Stimulated activated CD4-positive, alpha-beta T cell treated with anti-CD3 and anti-CD28 coated beads, TNF-alpha, amount 100 ng/mL, for 48 hours (primary cell): ENCODE data around the gene HP.
"Not testable (repeated sequence)": the region's sequence is repeated elsewhere in the genome, so short reads cannot be mapped to it uniquely, and the experiment has no call there.

Experiments used
- DNase-seq, 3 donors: peaks; one replicate each; pipeline ENCODE4 v3.0.0-alpha.2; 2020; ENCODE audit warnings: low read depth in 3 of 3

HP gene

DNA sequence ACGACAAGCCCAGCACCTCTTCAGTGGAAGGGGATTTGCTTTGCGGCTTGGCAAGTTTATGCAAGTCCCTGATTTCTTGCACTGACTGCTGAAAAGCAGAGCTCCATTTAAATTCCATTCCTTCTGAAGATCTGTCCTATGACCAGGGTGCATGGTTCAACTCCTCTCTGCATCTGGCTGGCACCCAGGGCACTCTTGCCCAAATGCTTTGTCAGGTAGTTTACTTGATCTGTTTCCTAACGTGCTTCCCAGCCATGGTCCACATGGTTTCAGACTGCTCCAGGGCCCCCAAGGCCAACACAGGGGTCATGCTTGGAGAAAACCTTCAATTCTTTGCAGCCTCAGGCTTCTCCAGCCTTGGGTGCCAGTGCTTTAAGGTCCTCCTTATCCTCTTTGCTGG lies 11.2 kb upstream of the HP start:
- DNase-seq: no peak

DNA sequence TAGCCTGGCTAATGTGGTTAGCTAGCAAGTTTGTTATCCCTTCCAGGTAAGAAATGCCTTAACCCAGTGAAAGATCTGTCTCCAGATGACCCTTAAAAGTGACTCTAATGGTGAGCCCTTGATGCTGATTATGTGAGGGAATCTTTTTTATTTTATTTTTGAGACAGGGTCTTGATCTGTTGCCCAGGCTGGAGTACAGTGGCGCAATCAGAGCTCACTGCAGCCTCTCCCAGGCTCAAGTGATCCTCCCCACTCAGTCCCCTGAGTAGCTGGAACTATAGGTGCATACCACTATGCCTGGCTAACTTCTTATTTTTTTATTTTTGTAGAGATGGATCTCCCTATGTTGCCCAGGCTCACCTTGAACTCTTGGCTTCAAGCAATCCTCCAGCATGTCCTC lies 10.8 kb upstream of the HP start:
- DNase-seq: no peak

DNA sequence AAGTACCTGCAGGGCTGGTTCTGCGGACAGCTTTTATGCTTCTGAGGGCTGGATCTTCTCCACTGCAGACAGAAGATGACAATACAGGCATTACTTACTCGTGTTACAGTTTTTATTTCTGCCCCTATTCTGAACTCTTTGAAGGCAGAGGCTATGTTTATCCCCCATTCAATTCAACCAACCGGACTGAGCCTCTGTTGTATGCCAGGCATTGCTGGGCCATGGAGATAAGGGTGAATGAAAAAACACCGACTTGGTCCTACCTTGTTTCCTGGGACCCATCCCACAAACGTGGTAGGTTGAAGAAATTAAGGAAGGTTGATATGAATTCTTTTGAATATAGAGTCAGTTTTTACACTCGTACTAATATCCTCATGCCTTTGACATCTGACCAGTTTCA lies 10.0 kb upstream of the HP start:
- DNase-seq: no peak

DNA sequence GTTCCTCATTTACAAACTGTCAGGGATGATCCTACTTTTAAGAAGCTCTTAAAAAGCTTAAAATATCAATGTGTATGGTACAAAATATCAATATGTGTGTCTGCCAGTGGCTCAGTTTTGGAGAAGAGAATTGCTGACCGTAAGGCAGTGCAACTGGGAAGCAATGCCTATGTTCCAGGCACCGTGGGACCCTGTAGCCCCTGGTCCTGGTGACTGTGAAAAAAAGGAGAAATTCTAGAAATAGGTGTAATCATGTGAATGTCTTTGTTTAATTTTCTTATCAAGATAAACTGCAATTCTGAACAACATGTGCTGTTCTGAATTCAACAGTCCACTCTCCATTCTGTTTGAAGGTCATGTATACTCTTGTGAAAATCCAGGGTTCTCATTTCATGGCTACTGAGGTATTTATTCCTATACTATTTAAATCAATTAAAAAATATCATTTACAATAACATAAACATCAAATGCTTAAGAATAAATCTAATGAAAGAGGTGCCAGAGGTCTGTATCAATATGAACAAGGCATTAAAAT lies 9.4 kb upstream of the HP start:
- DNase-seq: no peak

DNA sequence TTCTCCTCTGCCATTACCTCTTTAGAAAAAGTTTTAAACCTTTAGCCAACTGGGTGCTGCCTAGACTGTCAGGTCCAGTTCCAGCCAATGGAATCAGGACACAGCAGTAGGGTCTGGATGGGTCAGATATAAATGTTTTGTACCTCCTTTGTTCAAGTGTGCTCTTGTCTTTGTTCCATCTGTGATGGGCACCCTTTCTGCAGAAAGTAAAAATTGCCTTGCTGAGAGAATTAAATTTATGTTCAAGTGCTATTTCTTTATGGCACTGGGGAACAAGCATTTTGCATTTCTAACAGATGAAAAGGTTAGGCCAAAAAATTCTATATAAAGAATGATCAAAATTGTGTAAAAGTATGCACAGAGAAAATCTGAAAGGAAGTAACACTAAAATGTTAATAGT lies 5.2 kb upstream of the HP start:
- DNase-seq: no peak

DNA sequence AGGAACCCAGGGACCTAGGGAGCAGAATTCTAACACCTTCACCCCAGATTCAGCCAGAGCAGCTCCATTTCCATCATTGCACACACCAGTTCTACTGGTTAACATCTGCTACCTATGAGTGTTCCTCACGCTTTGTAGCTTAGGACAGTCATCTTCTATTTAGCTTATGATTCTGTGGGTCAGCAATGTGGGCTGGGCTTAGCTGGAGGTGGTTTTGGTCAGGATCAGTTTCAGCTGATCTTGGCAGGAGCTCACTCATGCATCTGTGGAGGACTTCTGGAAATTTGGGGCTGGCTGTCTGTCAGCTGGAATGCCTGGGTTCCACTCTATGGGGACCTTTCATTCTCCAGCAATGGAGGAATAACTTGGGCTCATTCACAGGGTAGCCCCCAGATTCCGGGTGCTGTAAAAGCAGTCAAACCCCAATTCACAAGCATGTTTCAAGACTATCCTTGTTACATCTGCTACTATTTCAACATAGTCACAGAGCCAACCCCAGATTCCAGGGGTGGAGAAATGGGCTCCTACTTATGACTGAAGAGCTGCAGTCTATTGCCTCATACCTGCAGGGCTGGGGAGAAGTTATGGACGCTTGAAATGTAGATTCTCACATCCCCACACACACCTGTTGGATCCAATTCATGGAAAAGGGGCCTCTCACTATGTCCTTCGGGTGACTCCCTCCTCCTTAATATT lies 3.4 kb upstream of the HP start:
- no peak for DNase-seq

DNA sequence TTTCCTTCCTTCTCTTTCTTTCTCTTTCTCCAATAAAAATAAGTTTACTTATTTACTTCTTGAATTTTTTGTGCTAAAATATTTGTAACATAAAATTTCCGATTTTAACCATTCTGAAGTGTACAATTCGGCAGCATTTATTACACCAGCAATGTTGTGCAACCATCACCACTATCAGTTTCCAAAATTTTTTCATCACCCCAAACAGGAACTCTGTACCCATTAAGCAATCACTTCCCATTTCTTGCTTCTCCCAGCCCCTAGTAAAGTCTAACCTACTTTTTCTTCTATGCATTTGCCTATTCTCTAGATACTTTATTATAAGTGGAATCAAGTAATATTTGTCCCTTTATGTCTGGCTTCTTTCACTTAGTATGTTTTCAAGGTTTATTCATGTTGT lies 2.5 kb upstream of the HP start:
- no peak for DNase-seq

DNA sequence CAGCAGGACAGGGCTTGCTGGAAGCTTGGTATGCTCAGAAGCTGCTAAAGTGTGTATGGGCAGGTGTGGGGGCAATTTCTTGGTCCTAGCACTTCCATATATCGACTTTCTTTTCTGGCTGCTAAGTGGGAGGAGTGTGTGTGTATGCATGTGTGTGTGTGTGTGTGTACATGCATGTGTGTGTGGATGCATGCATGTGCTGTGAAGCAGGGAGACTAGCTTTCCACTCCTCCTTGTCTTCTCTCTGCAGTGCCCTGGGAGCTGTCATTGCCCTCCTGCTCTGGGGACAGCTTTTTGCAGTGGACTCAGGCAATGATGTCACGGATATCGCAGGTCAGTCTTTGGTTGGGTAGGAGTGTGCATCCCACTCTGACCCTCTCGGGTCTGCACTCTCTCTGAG lies 1.6 kb downstream of the HP start:
- no peak for DNase-seq

DNA sequence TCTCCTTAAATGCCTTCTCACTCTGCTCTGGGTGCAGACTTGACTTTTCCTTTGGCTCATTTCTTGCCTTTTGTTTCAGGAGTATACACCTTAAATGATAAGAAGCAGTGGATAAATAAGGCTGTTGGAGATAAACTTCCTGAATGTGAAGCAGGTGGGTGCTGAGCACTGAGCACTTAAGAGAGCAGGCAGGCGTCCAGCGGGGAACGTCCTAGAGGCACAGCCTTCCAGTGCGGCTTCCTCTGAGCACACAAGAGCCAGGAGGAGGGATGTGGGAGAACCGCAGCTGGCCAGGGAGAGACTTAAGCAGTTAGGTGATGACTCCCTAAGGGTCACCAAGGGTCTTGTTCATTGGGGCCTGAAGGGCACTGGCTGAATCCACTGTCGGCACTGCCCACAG lies 3.0 kb downstream of the HP start:
- not testable (repeated sequence) for DNase-seq

DNA sequence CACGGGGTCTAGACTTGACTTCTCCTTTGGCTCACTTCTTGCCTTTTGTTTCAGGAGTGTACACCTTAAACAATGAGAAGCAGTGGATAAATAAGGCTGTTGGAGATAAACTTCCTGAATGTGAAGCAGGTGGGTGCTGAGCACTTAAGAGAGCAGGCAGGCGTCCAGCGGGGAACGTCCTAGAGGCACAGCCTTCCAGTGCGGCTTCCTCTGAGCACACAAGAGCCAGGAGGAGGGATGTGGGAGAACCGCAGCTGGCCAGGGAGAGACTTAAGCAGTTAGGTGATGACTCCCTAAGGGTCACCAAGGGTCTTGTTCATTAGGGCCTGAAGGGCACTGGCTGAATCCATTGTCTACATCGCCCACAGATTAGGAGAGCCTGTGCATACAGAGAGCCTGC lies 4.8 kb downstream of the HP start:
- not testable (repeated sequence) for DNase-seq

DNA sequence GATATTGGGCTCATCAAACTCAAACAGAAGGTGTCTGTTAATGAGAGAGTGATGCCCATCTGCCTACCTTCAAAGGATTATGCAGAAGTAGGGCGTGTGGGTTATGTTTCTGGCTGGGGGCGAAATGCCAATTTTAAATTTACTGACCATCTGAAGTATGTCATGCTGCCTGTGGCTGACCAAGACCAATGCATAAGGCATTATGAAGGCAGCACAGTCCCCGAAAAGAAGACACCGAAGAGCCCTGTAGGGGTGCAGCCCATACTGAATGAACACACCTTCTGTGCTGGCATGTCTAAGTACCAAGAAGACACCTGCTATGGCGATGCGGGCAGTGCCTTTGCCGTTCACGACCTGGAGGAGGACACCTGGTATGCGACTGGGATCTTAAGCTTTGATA lies 6.1 kb downstream of the HP start:
- no peak for DNase-seq

DNA sequence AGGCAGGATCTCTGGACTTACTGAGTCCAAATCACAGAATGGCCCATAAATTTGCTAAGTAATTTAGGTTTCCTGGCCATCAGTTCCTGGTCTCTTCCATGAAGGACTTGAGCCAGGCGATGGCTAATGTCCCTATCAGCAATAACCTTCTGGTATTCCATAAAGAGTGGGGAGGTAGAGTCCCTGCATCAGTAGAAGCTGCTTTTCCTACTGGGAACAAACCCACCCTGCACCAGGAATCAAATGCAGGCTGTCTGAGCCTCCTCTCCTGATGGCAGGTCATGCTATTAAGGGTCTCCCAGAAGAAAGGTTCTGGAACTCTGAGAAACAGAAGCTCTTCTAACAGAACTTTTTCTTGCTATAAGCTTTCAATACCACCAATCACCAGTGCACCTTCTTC lies 7.3 kb downstream of the HP start:
- no peak for DNase-seq

DNA sequence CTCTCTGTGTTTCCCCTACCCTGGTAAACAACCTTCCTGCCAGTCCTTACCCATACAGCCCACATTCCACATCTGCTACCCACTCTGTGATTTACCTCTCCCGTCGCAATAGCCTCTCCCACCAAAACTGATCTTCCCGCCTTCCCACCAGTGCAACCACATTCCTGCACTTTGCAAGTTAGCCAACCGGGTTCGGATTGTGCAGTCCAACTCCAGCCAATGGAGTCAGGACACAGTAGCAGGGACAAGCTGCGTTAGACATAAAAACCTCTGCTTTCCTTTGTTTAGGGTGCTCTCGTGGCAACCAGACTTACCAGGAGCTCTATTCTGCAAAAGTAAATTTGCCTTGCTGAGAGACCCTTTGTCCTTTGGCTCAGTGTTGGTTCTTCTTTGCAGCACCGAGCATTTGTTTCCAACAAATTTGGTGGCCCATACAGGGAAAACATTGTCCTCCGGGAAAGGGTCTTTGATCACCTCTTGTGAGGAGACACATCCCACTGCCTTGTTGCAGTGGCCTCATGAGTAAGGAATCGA lies 10.1 kb downstream of the HP start:
- no peak for DNase-seq

DNA sequence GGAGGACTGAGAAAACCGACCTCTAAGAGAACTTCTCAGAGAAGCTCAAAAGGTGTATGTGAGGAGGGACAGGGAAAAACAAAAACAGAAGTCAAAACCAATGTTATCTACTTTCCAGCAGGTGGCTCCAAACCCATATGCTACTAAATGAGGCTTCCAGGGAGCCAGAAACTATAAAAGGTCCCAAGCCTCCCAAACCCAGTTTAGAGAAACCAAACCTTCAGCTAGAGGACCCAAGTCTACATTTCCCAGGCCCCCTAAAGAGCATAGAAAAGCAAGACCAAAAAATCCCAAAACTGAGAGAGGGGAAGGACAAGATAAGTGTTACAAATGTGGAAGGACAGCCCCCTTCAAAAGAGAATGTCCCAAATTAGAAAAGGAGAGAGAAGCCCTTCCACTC lies 12.4 kb downstream of the HP start:
- DNase-seq: no peak

DNA sequence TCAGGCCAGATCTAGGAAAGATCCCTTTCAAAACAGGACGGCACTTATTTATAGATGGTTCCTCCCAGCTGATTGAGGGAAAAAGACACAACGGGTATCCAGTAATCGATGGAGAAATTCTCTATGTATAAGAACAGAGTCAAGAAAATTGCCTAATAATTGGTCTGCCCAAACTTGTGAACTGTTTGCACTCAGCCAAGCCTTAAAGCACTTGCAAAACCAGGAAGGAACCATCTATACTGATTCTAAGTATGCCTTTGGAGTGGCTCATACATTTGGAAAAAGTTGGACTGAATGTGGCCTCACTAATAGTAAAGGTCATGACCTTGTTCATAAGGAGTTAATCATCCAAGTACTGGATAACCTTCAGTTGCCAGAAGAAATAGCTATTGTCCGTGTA lies 14.6 kb downstream of the HP start:
- no peak for DNase-seq

DNA sequence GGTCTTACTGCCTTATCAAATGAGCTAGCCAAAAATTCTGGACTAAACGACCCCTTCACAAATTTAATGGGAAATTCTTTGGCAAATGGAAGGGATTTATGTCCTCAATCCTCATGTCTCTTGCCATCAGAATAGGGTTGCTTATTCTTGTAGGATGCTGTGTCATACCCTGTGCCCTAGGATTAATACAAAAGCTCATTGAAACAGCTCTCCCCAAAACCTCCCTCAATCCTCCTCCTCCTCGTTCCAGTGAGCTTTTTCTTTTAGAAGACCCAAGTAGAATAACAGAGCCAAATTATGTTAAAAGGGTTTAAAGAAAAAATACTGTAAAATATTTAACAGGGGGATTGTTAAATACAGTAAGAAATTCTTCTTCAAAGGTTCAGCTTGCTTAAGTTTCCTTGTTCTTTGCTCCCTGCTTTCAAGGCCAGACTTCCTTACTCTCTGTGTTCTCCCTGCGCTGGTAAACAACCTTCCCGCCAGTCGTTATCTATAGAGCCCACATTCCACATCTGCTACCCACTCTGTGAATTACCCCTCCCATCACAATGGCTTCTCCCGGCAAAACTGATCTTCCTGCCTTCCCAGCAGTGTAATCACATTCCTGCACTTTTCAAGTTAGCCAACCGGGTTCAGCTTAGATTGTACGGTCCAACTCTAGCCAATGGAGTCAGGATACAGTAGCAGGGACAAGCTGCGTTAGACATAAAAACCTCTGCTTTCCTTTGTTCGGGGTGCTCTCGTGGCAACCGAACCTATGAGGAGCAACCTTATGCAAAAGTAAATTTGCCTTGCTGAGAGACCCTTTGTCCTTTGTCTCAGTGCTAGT lies 18.4 kb downstream of the HP start:
- DNase-seq: no peak

DNA sequence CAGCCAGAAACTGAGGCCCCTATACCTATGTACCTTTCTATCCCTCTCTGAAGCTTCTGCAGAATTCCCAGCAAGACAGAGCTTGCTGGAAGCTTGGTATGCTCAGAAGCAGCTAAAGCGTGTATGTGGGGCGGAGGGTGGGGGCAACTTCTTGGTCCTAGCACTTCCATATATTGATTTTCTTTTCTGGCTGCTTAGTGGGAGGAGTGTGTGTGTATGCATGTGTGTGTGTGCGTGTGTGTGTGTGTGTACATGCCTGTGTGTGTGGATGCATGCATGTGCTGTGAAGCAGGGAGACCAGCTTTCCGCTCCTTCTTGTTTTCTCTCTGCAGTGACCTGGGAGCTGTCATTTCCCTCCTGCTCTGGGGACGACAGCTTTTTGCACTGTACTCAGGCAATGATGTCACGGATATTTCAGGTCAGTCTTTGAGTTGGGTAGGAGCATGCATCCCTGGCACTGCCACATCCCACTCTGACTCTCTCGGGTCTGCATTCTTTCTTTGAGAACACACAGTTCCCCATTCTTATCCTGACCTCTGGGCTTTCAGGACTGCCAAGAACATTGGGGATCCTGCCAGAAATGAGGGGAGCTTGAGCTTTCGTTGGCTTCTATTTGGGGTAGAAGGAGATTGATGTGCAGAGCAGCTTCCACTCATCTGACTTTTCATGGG lies 19.4 kb downstream of the HP start:
- no peak for DNase-seq

DNA sequence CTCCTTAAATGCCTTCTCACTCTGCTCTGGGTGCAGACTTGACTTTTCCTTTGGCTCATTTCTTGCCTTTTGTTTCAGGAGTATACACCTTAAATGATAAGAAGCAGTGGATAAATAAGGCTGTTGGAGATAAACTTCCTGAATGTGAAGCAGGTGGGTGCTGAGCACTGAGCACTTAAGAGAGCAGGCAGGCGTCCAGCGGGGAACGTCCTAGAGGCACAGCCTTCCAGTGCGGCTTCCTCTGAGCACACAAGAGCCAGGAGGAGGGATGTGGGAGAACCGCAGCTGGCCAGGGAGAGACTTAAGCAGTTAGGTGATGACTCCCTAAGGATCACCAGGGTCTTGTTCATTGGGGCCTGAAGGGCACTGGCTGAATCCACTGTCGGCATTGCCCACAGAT lies 20.8 kb downstream of the HP start:
- DNase-seq: not testable (repeated sequence)

DNA sequence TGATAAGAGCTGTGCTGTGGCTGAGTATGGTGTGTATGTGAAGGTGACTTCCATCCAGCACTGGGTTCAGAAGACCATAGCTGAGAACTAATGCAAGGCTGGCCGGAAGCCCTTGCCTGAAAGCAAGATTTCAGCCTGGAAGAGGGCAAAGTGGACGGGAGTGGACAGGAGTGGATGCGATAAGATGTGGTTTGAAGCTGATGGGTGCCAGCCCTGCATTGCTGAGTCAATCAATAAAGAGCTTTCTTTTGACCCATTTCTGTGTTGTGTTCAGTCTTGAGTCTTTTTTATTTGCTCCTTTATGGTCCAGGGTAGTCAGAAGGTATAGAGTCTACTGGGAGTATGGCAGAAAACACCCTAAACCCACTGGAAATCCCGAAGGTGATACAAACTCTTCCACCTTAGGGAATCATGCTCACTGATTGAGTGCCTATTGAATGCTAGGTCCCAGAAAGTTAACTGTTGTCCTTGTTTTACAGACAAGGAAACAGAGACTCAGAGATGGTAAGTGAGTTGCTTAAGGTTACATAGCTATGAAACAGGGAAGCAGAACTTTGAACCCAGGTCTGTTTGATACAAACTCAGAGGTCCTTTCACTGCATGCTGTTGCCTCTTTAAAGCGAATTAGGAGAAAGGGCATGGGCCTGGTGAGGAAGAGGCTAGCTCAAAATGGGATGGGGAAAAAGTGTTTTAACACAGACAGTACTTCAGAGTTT lies 22.8 kb downstream of the HP start:
- not testable (repeated sequence) for DNase-seq

DNA sequence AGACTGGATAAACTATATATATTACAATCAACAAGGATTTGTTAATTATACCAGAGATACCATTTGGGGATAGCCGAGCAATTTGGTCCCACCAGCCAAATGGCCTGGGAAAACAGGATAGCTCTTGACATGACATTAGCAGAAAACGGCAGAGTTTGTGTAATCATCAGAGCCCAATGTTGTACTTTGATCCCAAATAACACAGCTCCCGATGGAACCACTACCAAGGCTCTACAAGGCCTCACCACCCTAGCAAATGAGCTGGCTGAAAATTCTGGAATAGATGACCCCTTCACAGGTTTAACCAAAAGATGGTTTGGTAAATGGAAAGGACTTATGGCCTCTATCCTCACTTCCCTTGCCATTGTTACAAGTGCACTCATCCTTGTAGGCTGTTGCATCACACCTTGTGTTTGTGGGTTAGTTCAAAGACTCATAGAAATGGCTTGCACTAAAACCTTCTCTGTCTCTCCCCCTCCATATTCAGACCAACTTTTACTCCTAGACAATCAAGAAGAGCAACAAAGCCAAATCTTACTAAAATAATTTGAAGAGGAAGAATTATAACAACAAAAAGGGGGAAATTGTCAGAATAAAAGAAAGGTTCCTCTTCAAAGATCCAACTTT lies 29.6 kb downstream of the HP start:
- no peak for DNase-seq

DNA sequence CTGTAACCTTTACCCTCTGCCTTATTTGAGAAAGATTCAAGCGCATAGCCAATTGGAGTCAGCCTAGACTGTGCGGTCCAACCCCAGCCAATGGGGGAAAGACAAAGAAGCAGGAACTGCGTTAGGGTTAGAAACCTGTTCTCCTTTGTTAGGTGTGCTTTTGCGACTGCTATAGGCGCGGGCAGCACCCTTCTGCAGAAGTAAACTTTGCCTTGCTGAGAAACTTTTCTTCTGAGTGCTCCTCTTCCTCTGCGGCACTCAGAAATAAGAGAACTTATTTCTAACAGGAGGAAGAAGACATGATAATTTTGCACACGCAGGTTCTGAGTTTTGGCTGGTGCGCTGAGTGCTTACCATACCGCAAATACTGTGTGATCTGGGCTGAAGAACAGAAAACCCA lies 30.1 kb downstream of the HP start:
- no peak for DNase-seq
